Urinary bladder (tissue), 4 donors: ENCODE measurements around the gene HNRNPH3. TPM values are rescaled to one million over a fixed set of nuclear protein-coding genes. Genes with fewer than 3 reads are reported as not detected.

ENCODE experiments used
- DNase-seq: peaks from one replicate; pipeline ENCODE4 v3.0.0-alpha.2; 2015; ENCODE audit errors: extremely low spot score
- H3K27ac ChIP-seq: one replicate; pipeline ENCODE4 v1.5.1; 2013; ENCODE audit warnings: low read depth, mild to moderate bottlenecking, moderate library complexity
- H3K36me3 ChIP-seq: one replicate; pipeline ENCODE4 v1.6.1; 2013; ENCODE audit warnings: mild to moderate bottlenecking, moderate library complexity; ENCODE audit not compliant: insufficient read depth
- H3K4me1 ChIP-seq: one replicate; pipeline ENCODE4 v1.6.1; 2013; ENCODE audit warnings: mild to moderate bottlenecking, moderate library complexity; ENCODE audit not compliant: insufficient read depth
- H3K4me3 ChIP-seq: one replicate; pipeline ENCODE4 v1.5.1; 2013; ENCODE audit warnings: low read depth, low read length
- WGBS: extraction: QIAGEN DNeasy Blood & Tissue Kit; methylation state at CpG from one replicate; pipeline ENCODE4 v1.1.7; 2013; 5-methylcytosine and 5-hydroxymethylcytosine counted together
- polyA plus RNA-seq: library from polyadenylated mRNA; stranded (reverse); fragments of 200-250 nt; gene quantifications from one replicate; pipeline ENCODE4 v1.2.3, GENCODE V29; 2013
- total RNA-seq: library from RNA; depleted of rRNA; stranded (reverse); fragments of >200 nt; gene quantifications from one replicate; pipeline ENCODE4 v1.2.3, GENCODE V29; 2014
- donor health status: healthy with polysubstance abuse.
- donor health status: healthy.

The HNRNPH3 gene, protein sequence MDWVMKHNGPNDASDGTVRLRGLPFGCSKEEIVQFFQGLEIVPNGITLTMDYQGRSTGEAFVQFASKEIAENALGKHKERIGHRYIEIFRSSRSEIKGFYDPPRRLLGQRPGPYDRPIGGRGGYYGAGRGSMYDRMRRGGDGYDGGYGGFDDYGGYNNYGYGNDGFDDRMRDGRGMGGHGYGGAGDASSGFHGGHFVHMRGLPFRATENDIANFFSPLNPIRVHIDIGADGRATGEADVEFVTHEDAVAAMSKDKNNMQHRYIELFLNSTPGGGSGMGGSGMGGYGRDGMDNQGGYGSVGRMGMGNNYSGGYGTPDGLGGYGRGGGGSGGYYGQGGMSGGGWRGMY
- total RNA-seq (54.2 TPM), polyA plus RNA-seq (209 TPM)

DNA sequence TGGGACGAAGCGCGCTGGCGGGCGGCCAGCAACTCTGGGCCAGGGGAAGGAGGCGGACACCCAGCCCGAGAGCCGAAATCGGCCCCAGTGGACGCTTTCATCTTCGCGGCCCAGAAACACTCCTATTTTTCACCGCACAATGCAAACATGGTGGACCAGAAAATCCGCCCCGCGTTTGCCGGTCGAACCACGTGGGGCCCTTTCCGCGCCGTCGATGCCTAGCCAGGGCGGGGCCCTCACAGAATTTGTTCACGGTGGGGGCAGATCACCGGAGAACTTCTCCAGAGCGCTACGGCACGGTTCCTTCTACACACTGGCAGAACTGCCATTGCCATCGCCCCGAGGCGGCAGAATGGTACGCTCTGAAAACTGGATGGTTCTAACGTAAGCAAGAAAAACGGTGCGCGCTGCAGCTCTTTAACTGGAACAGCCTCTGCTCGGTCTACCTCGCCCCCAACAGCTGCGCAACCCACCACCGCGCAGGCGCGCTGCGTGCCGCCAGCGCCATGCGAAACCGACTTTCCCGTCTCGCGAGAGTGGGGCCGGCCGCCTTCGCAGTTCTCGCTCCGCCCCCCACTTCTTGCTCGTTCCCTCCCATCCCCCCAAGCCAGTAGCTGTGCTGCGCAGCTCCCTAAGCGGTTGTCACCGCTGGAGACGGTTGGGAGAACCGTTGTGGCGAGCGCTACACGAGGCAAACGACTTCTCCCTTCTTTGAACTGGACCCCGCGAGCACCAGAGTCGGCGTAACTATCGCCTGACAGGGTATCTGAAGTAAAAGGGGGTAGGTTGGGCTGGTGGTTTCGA lies at the start of gene HNRNPH3:
Gene HNRNPH3, plus strand, starts transcription at position 610 of the 804 bp plus-strand sequence. CDS start 5,158 bp downstream, outside the sequence.
- no peaks in the 10 kb centered on the region for H3K36me3 ChIP-seq
- under 1% methylated on average over 73 of the region's 73 CpGs for WGBS
- H3K4me1 ChIP-seq, result no peaks in the 10 kb centered on the region
- H3K27ac ChIP-seq, result peak within 1 kb of the TSS; percentile 98
- peak within 1 kb of the TSS; percentile 78 for H3K4me3 ChIP-seq
- peak; percentile 94 for DNase-seq

- Histone ChIP-seq H3K4me1 (no peaks in the 10 kb centered on the region), H3K36me3 (no peaks in the 10 kb centered on the region), H3K4me3 (no peak overlapping the region), H3K27ac (no peak overlapping the region)
- 72% methylated on average over 9 of the region's 9 CpGs for WGBS
- DNase-seq, result no peak
These were observed 47.5 kb upstream of the HNRNPH3 start for GRCh38 chr10:68284062-68285001.

DNA sequence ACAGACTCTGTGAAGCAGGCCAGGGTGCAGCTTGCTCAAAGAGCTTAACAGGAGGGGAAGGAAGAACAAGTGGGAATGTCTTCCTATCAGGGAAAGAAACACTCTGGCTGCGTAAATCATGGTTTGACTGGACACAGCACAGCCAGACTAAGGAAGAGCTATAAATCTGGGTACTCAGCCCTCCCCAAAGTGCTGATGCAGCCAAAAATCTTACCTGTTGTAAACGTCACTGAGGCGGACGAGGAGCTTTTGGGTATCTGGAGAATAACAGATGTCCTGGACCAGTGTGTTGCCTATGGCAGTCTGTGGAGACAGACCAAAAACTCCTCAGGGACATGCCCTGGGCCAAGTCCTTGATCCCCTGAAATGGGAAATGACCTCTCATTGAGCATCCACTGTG lies 43.1 kb upstream of the HNRNPH3 start:
- Histone ChIP-seq H3K4me3 (no peak overlapping the region), H3K4me1 (no peaks in the 10 kb centered on the region), H3K27ac (no peak overlapping the region), H3K36me3 (no peaks in the 10 kb centered on the region)
- 93% methylated on average over 4 of the region's 4 CpGs for WGBS
- no peak for DNase-seq

GRCh38 chr10:68290736-68291135 lies 41.1 kb upstream of the HNRNPH3 start:
- no peak for DNase-seq
- Histone ChIP-seq H3K4me3 (no peak overlapping the region), H3K4me1 (no peaks in the 10 kb centered on the region), H3K36me3 (no peaks in the 10 kb centered on the region), H3K27ac (no peak overlapping the region)

- Histone ChIP-seq H3K4me1 (no peaks in the 10 kb centered on the region), H3K4me3 (no peak overlapping the region), H3K36me3 (no peaks in the 10 kb centered on the region), H3K27ac (no peak overlapping the region)
- WGBS, result 64% methylated on average over 9 of the region's 9 CpGs
- no peak for DNase-seq
These were observed 34.8 kb upstream of the HNRNPH3 start for GRCh38 chr10:68296843-68297663.

DNA sequence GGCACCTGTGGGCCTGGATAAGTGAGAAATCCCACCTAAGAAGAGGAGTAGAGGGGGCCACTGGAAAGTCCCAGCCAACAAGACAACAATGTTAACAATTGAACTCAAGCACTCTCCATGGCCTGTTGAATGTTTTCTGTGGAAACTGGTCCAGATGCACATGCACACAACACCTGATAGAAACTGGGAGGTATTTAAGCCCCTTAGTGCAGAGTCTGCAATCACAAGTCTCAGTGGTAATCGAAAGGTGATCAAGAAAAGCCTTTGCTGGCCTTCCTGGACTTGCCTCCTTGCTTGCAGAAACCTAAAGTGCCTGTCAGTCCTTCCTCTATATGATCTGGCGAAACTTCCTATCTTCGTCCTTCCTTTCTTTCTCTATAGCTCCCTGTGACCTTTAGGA lies 30.6 kb upstream of the HNRNPH3 start:
- 90% methylated on average over 3 of the region's 3 CpGs for WGBS
- no peak for DNase-seq
- no peaks in the 10 kb centered on the region for H3K4me1 ChIP-seq
- H3K36me3 ChIP-seq, result peaks cover 2% of the 10 kb centered on the region
- H3K4me3 ChIP-seq, result no peak overlapping the region
- no peak overlapping the region for H3K27ac ChIP-seq

DNA sequence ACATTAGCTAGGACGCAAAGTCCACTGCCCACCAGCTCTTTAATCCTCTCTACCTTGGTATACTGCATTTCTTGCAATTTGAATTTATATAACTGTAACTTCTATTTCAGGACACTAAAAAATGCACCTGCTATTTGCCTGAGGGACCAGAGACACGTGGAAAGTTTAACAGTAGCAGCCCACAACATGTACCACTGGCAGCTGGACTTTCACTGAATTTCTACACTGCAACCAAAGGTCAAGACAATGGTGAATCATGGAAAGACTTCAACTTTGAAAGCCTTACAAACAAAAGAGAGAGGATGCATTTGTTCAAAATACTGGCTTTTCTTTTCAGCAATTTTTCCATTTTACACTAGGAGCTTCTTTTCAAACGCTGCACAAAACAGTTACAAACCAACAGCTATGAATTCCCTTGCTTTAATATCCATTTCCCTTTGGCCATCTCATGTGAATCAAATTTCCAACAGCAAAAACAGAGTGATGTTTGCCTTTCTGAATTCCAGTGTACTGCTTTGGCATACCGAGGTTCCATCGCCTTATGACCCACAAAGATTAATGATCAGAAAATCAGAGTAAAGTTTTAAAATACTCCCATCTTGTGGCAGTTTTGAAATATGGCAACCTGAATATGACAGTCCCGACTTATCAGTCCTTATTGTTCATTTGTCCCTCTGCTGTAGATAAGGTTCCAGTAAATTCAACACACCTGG lies 29.9 kb upstream of the HNRNPH3 start:
- WGBS, result 51% methylated on average over 6 of the region's 6 CpGs
- DNase-seq, result peak; percentile 6
- H3K27ac ChIP-seq, result no peak overlapping the region
- H3K4me1 ChIP-seq, result no peaks in the 10 kb centered on the region
- peaks cover 2% of the 10 kb centered on the region for H3K36me3 ChIP-seq
- no peak overlapping the region for H3K4me3 ChIP-seq

DNA sequence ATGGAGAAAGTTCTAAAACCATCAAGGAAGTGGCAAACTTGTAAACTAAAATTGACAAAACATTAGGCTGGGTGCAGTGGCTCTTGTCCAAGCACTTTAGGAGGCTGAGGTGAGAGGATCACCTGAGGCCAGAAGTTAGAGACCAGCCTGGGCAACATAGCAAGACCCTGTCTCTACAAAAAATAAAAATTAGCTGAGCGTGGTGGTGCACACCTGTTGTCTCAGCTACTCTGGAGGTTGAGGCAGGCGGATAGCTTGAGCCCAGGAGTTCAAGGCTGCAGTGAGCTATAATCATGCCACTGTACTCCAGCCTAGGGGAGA lies 29.4 kb upstream of the HNRNPH3 start:
- Histone ChIP-seq H3K4me1 (no peaks in the 10 kb centered on the region), H3K36me3 (peaks cover 2% of the 10 kb centered on the region), H3K4me3 (no peak overlapping the region), H3K27ac (no peak overlapping the region)
- DNase-seq, result no peak
- WGBS, result 67% methylated on average over 2 of the region's 2 CpGs

GRCh38 chr10:68302871-68303270 lies 29.0 kb upstream of the HNRNPH3 start:
- peaks cover 2% of the 10 kb centered on the region for H3K36me3 ChIP-seq
- H3K27ac ChIP-seq, result no peak overlapping the region
- 81% methylated on average over 5 of the region's 5 CpGs for WGBS
- H3K4me3 ChIP-seq, result no peak overlapping the region
- no peaks in the 10 kb centered on the region for H3K4me1 ChIP-seq
- no peak for DNase-seq

- WGBS, result 79% methylated on average over 7 of the region's 7 CpGs
- peaks cover 2% of the 10 kb centered on the region for H3K36me3 ChIP-seq
- DNase-seq, result no peak
These were observed 27.9 kb upstream of the HNRNPH3 start for GRCh38 chr10:68303849-68304412.

GRCh38 chr10:68305854-68306253 lies 26.0 kb upstream of the HNRNPH3 start:
- H3K36me3 ChIP-seq, result peaks cover 2% of the 10 kb centered on the region
- no peak overlapping the region for H3K4me3 ChIP-seq
- DNase-seq, result no peak
- WGBS, result 52% methylated on average over 1 of the region's 1 CpG
- H3K27ac ChIP-seq, result no peak overlapping the region
- H3K4me1 ChIP-seq, result no peaks in the 10 kb centered on the region

More at GRCh38 chr10:68303849-68304412, 27.9 kb upstream of the HNRNPH3 start:
- Histone ChIP-seq H3K27ac (no peak overlapping the region), H3K4me1 (no peaks in the 10 kb centered on the region), H3K4me3 (no peak overlapping the region)

DNA sequence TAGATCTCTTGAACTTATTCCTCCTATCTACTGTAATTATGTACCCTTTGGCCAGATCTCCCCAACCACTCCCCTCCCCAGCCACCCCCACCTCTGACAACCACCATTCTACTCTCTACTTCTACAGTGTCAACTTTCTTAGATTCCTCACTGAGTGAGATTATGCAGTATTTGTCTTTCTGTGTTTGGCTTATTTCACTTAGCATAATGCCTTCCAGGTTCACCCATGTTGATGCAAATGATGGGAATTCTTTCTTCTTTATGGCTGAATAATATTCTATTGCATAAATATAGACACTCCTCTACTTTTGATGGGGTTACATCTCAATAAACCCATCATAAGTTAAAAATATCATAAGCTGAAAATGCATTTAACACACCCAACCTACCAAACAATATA lies 21.3 kb upstream of the HNRNPH3 start:
- Histone ChIP-seq H3K36me3 (peaks cover 2% of the 10 kb centered on the region), H3K4me3 (no peak overlapping the region), H3K27ac (no peak overlapping the region), H3K4me1 (no peaks in the 10 kb centered on the region)
- no peak for DNase-seq
